ENCODE data around the gene PLXDC2.
"Not testable (repeated sequence)": the region's sequence is repeated elsewhere in the genome, so short reads cannot be mapped to it uniquely, and the experiment has no call there.

The PLXDC2 gene

DNA sequence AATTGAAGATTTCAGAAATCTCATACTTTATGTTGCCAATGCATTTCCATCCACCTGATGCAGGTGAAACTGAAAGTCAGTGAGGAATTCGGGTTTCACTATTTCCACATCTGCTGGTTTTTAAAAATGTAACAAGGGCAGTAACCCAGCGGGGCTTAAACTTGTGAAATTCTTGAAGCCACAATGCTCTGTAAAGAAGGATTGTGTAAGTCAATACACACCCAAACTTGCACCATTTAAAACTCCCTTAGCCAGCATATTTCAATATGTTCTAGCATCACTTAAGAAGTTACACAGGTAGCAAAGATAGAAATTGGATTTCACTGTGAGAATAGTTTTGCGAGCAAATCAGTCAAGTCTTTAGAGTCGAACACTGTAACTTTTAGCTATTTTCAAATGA is 386.1 kb downstream of the PLXDC2 start:
- DNase-seq (ENCODE audit: low read depth) = no peak

DNA sequence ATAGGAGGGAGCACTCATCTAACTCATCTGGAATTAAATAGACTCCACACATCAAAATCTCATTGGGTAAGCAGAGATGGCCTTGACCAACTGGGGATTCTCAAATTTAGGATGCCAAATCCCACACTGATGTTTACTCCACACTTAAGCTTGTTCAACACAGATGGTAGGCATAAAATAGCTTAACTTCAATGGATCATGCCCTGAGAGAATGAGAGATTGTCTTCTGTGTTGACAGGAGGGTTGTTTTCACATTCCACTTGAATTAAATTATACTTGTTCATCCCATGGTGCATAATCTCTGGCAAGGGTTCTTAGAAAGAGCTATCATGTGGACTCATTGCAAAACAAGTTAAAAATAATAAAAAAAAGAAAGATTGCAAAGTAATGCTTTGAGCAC is 391.4 kb downstream of the PLXDC2 start:
- no peak for DNase-seq (ENCODE audit: low read depth)

DNA sequence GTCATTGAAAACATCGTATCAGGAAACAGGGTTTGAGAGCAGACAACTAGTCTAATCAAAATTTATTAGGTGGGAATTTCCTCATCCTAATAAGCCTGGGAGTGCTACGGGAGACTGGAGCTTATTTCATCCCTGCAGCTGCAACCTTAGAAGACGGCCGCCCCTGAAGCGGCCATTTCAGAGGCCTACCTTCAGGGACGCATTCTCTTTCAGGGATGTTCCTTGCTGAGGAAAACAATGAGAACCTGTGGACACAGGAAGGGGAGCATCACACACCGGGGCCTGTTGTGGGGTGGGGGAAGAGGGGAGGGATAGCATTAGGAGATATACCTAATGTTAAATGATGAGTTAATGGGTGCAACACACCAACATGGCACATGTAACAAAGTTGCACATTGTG is 392.9 kb downstream of the PLXDC2 start:
- DNase-seq (ENCODE audit: low read depth) = not testable (repeated sequence)

DNA sequence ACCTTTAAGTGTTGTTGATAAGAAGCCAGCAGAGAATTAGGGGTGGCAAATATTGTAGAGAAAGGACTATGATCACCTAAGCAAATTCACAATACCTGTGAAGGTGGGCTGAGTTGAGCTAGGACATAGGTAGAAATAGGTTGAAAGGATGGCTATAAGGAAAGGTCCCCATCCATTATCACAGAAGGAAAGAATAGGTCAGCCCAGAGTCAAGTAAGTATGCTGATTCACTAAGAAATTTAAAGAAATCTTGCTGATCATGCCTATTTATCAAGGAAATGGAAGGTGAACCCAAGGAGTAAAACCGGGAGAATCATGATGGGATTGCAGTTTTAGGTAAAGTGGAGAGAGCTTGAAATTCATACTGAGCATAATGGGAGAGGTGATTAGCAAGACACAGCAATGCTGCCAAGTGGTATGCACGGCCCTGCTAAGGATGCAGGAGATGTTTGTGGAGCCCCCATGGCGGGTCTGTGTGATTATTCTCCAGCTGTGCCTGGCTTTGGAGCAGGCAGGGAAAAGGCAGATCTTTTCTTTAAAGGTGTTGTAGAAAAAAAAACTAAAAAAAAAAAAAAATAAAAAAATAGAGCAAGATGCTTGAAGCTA is 399.4 kb downstream of the PLXDC2 start:
- no peak for DNase-seq (ENCODE audit: low read depth)

DNA sequence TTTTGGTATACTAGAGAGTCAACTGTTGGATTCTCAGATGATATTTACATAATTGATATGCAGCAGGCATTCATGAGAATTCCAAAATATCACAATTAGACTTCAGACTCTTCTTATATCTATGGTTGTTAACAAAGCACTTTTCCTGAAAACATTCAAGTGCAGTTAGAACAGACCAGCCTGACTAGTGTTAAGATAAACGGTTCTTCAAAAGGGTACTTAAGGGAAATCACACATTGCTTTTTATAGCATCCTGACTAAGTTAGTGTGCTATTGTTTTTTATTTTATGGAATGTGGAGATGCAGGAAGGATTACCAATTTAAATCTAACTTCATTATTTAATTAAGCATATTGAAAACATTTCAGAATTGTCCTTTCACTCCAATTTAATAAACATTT is 405.1 kb downstream of the PLXDC2 start:
- no peak for DNase-seq (ENCODE audit: low read depth)

DNA sequence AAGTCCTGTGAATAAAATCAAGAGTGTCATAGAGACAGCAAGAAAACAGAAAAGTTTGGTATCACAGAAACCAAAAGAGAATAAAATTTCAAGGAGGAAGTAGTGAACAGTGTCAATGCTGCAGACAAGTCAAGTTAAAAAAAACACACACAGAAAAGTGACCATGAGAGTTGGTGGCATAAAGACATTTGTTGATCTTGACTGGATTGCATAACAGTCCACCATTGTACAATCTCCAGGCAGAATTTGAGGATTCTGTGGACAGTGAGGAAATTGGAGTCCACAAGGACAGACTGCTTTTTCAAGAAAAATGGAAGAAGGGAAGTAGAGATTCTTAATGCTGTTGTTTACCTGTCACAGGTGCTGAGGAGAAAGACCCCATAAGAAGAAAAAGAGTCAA is 412.5 kb downstream of the PLXDC2 start:
- no peak for DNase-seq (ENCODE audit: low read depth)

DNA sequence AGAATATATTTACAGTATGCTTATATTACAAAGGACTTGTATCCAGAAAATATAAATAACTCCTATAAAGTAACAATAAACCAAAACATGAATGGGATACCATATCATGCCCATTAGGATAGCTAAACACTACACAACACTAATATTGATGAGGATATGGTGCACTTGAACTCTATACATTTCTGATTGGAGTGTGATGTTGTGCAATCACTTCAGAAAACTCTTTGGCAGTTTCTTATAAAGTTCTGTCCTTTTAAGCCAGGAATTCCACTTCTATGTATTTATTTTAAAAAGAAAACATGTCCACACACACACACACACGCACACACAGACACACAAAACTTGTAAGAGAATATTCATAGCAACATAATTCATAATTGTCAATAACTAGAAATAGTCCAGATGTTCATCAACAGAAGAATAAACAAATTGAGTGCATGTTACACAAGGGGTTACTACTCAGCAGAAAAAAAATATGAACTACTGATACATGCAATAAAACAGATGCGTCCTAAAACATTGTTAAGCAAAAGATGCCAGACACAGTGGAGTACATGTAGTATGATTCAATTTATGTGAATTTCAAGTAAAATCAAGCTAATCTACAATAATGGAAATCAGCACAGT is 416.0 kb downstream of the PLXDC2 start:
- no peak for DNase-seq (ENCODE audit: low read depth)

DNA sequence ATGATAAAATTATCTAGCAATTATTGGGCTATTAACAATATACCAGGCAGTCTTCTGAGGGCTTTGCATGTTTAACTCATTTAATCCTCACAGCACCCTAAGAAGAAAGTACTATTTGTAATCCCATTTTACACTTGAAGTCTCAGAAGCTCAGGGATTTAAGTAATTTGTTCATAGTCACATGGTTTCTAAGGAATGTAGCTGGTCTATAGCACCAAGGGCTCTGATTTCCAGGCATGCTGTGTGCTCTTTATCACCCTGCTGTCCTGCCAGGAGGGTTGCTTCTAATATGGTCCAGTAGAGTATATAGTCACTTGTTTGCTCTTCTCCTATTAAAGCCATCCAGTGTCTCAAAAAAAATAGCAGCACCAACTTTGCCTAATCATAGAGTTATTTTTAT is 417.2 kb downstream of the PLXDC2 start:
- no peak for DNase-seq (ENCODE audit: low read depth)

DNA sequence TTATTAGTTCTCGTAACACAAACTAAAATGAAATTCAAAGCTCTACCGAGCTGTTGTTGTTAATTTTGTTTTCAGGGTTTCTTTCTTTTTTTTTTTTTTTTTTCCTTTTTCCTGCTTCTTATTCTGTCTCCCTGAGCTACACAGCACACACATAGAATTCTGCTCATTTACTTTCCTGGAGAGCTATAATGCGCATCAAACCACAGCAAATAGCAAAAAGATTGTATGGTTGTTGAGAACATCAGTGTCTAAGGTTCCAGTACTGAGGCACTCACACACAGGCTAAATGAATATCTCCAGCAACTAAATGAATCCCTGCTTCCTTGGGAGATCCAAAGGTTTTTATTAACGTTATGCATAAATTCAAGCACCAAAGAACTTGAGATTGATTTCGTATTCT is 418.3 kb downstream of the PLXDC2 start:
- DNase-seq (ENCODE audit: low read depth) = no peak

DNA sequence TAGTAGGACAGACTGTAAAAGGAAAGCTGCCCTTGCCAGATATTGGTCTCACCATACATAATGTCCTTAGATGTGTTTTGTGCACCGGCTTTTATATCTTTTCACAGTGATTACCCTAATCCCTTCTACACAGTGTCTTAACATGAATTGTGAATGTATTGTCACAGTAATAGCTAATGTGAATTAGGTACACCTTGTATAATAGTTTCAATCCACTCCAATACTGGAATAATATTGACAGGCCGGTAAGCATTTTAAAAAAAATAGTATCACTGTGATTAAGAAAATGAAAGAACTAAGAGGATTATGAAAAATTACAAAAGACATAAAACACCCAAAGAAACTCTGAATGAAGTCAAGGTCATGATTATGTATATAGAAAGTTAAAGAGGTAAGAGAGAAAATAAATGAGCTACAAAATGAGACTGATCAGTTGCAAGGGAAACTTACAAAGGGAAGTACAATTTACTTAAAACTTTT is 420.9 kb downstream of the PLXDC2 start:
- DNase-seq (ENCODE audit: low read depth) = no peak

DNA sequence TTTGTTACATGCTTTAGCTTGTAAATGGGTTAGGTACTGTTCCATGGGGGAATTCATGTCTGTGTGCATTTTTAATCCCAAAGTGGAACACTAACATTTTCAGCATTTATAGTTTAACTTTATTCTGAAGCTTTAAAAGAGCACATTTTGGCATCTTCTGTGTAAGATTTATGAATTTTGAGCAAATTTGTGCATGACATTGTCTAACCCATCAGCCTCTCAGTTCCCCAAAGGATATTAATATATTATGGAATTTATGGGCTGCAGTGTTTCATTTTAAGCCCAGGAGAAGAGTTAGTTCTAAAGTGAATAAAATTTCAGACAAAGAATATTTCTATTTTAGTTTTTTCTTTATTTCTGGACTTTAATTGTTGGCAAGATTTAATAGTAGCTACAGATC is 421.4 kb downstream of the PLXDC2 start:
- DNase-seq (ENCODE audit: low read depth) = no peak

DNA sequence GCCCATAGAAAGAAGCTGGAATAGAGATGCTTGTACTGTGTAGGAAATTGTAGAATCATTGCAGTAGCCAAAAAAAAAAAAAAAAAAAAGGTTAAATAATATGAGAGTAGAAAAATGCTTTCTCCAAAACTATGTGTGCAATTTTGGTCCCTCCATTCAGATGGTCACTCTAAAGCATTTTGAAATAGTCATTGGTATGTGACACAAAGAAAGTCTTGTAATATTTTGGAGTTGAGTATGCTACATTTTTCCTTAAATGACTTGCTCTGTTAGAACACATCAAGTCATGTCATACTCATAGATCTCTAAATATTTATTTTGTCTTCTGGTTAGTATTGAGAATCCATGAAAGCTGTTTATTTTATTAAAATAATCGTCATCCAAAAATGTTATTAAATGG is 424.4 kb downstream of the PLXDC2 start:
- DNase-seq (ENCODE audit: low read depth) = no peak

DNA sequence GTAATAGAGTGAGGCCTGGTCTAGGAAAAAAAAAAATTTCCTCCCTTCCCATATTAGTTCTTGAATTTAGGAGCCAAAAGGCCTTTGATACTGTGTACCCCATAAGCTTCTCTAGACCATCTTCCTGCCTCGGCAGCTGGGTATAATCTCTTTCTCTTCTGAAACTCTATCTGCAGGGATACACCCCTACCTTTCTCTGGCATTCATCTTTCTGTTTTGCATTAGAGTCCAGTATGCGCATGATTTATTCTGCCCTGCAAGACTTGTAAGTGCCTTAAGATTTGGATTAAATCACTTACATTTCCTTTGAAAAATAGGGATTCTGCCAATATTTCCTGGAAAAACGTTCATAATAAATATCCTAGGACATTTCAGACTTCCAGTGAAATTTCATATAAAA is 431.2 kb downstream of the PLXDC2 start:
- DNase-seq (ENCODE audit: low read depth) = no peak

DNA sequence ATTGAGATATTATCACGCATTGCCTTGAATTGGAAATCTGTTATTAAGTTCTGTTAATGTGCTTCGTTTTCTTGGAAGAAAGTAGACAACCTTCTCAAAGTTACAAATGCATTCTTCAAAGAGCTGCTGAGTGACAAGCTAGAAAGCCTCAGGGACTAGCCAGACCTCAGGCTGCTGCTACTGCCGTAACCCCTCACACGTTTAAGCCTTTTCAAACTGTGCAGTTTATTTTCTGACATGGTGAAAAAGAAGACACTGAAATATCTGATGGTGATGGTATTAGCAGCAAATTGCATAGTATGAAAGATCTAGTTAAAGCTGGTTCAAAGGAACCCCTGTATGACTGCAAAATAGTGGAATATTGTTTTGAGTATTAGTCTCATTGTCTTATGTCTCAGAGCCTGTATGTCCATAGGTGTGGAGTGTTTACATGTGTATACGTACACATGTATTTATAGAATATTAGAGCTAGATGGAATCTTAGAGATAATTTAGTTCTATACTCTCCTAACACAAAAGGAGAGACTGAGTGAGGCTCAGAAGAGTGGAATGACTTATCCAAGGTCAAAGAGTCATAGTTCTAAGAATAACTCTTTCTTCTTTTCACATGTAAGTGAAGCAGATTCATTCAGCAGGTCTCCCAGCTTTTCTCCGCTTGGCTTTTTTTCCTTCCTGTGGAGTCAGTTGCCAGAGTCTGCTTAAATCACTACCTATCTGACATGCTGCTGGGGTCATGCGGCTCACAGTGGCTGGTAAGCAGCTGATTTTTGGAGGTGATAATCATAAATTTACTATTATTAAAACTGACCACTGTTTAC is 431.9 kb downstream of the PLXDC2 start:
- DNase-seq (ENCODE audit: low read depth) = no peak

DNA sequence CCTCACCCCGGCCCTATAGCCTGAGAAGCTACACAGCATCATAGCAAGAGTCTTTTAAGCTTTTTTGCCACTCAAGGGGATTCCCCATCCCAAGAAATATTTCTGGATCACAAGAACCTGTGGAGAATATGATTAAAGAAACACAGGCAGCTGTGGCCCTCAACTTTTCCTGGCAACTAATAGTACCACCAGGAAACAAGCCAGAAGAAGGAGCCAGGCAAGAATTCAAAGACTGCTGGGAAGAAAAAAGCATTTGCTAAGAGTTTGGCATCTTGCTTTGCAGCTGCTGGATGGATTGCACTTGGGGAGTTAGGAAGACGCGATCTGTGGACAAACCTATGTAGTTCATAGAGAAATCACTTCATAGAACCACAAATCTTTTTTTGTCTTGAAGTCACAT is 437.8 kb downstream of the PLXDC2 start:
- DNase-seq (ENCODE audit: low read depth) = no peak

DNA sequence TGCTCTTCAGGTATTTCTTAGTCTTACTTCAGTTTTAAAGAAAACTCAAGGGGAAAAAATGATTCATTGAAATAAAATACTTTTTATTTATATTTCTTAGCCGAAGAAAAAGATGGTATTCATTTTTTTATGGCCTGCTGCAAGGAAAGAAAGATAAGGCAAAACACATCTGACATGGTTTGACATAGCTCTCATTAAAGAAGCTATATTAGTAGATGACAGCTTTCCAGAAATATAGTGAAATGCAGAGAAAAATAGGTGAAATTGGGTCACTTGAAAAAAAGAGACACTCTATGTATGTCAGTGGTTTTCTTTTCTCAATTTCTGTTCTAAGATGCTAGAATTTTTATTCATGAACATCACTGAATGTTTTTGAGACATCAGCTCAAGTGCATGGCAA is 438.3 kb downstream of the PLXDC2 start:
- DNase-seq (ENCODE audit: low read depth) = no peak

DNA sequence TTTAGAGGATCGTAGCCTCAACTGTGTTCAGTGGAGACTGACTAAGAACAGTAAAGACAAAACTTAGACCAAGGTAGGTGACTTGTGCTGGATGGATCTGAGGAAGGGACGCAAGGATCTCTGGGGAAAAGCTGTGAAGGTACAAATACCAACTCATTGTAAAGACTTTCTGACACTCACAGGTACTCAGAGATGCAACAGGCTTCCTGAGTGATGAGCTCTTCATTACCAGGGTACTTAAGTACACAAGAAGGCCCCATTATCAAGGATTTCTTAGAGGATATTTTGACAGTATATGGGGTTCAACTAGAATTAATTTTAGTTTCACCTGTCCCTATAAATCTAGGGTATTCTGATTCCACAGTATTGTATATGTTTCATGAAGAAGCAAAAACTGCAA is 440.7 kb downstream of the PLXDC2 start:
- DNase-seq (ENCODE audit: low read depth) = no peak

DNA sequence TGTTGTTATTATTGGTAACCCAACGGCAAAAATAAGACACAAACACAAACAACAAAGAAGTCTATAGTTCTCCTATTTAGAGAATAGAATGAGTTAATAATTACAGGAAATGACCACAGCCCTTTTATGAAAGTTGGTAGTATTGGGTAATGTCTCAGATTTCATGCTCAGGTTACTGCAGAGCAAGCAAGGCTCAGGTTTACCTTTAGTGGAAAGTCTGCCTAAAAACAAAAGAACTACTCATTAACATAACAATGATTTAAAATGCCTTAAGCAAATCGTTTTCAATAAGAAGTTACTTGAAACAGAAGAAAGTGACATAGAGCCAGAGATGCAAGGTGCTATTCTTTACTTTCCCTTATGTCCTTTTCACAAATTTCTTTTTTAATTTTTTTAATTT is 441.2 kb downstream of the PLXDC2 start:
- DNase-seq (ENCODE audit: low read depth) = no peak

DNA sequence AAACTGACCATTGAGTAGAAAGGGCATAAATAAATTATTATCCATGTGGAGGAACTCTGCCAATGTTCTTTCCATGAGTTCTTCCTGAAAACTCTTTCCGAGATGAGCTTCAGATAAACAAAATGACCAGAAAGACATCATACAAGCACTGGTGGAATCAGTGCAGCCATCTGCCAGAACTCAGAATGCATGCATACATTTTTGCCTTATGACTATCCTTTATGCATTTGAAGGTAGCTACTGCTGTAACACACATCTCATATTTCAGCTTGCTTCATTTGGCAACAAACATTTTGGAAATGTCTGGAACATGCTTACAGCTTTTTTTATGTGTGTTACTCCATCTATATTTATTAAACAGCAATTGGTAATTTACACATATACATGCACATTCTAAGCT is 448.9 kb downstream of the PLXDC2 start:
- DNase-seq (ENCODE audit: low read depth) = no peak

DNA sequence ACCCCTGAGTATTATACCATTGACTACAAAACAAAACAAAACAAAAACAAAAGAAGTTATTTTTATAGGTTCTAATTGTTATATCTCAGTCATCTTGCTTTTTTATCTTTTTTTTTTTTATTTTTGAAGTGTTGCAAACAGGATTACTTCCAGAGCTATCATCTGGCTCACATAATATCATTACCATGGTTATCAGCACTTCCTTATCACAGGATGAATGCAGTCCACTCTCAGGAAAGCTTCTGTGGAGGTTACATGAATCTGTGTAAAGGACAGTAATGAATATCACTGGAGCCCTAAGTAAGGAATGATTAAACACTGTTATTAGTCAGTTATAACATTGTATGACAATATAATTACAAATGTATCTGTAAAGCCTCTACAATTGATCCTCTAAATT is 451.5 kb downstream of the PLXDC2 start:
- DNase-seq (ENCODE audit: low read depth) = no peak

DNA sequence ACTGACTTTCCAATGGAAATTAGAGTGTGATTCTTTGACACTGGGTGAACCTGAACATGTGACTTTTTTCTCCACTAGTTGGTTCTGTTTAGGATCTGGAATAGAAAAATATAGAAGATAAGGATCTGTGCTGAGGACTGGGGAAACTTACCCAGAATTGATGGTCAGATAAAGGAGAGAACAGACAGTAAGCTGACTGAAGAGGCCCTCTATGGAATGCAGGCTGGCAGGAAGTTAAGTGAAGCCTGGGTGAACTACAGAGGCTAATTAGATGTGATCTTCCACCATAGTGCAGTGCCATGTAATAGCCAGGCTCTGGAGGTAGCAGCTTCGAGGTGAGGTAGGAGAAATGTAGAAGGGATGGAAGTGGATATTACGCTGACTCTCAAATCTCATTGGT is 455.3 kb downstream of the PLXDC2 start:
- no peak for DNase-seq (ENCODE audit: low read depth)

DNA sequence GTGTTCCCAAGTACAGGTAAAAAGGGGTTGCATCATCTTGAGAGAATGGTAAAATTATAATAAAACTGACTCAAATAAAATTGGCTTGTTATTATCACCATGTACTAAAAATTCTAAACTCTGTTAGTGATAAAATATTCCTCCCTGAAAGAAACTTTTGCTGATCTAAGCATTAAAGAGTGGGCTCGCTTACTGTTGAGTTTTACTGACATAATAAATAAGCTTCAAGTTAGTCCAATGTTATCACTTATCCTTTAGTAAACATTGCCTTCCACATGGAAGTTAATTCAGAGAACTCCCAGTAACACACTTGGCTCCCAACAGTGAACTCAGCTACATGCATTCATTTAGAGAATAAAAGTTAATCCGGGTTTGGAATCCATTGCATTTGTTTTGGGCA is 456.4 kb downstream of the PLXDC2 start:
- no peak for DNase-seq (ENCODE audit: low read depth)

DNA sequence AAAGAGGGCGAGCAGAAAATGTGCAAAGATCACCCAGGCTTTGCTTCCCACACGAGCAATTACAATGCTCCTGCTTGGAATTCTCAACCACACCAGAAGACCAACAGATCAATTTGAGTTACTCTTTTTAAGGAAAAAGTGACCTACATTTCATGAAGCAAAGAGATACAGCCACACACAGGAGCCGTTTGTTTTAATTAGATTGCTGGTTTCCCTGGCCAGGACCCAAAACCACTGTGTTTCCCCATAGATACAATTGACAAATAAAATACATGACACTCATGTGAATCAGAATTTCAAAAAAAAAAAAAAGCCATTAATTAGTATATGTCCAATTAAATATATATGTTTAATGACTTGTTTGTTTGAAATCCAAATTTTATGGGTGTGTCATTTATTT is 458.3 kb downstream of the PLXDC2 start:
- no peak for DNase-seq (ENCODE audit: low read depth)
